C4-2B (cell line): ENCODE data around the gene C10orf95.

Experiments used
- H3K27ac ChIP-seq: fragments of 450-650 bp; 2 replicates; pipeline ENCODE4 v1.5.1; 2017
- CTCF ChIP-seq: fragments of 450-650 bp; conservative IDR thresholded peaks from 2 replicates; pipeline ENCODE4 v1.5.1; 2017; ENCODE audit warnings: mild to moderate bottlenecking
- ZFX ChIP-seq: fragments of 450-650 bp; IDR thresholded peaks from 2 replicates; pipeline ENCODE4 v1.6.1; 2017

The C10orf95 gene

GRCh38 chr10:102418622-102419268 is 32.6 kb downstream of the C10orf95 start, which contains the start of gene PSD:
PSD (minus strand) TSS chr10:102418785; CDS start chr10:102417038, 1,747 bp downstream.
- no peak within 1 kb of the TSS for H3K27ac ChIP-seq
- no peak for TF ChIP-seq CTCF
- no peak for TF ChIP-seq ZFX

GRCh38 chr10:102416695-102417094 is 34.6 kb downstream of the C10orf95 start:
- TF ChIP-seq CTCF (no peak), ZFX (no peak)

GRCh38 chr10:102416283-102416682 is 35.1 kb downstream of the C10orf95 start:
- TF ChIP-seq ZFX, result no peak
- no peak for TF ChIP-seq CTCF
- no peak overlapping the region for H3K27ac ChIP-seq

More at GRCh38 chr10:102416695-102417094, 34.6 kb downstream of the C10orf95 start:
- no peak overlapping the region for H3K27ac ChIP-seq

GRCh38 chr10:102414749-102415148 is 36.6 kb downstream of the C10orf95 start:
- TF ChIP-seq ZFX, result no peak
- no peak for TF ChIP-seq CTCF
- H3K27ac ChIP-seq, result no peak overlapping the region

GRCh38 chr10:102413806-102414561 is 37.4 kb downstream of the C10orf95 start:
- no peak overlapping the region for H3K27ac ChIP-seq
- TF ChIP-seq CTCF (no peak), ZFX (no peak)

GRCh38 chr10:102413053-102413705 is 38.2 kb downstream of the C10orf95 start:
- H3K27ac ChIP-seq, result no peak overlapping the region
- TF ChIP-seq ZFX (no peak), CTCF (no peak)

- TF ChIP-seq ZFX, result no peak
- TF ChIP-seq CTCF, result no peak
- H3K27ac ChIP-seq, result no peak overlapping the region
Observed at GRCh38 chr10:102412293-102412692, 39.0 kb downstream of the C10orf95 start.
